Neural progenitor cell (in vitro differentiated cells): Measurements from ENCODE around the gene TMIE.

Experiments
- CTCF ChIP-seq: fragments of 200-600 bp; sonication (generic); IDR thresholded peaks from 2 replicates; pipeline ENCODE4 v1.5.1; 2017; ENCODE audit warnings: antibody characterized with exemption, mild to moderate bottlenecking
- EZH2 ChIP-seq: fragments of 200-600 bp; sonication (generic); IDR thresholded peaks from 2 replicates; pipeline ENCODE4 v1.6.1; 2017; ENCODE audit warnings: antibody characterized with exemption, mild to moderate bottlenecking, moderate library complexity

GRCh38 chr3:46694520-46694919 is 6.7 kb upstream of the TMIE start:
- TF ChIP-seq CTCF (no peak), EZH2 (no peak)
